HG03064 (cell line): ENCODE data around the gene POLD4.

Experiments used
- ATAC-seq: cut with Tn5 transposase; IDR thresholded peaks from one replicate; pipeline ENCODE4 v1.9.1; 2021; ENCODE audit warnings: low read depth; ENCODE audit not compliant: unreplicated experiment

Gene POLD4

DNA sequence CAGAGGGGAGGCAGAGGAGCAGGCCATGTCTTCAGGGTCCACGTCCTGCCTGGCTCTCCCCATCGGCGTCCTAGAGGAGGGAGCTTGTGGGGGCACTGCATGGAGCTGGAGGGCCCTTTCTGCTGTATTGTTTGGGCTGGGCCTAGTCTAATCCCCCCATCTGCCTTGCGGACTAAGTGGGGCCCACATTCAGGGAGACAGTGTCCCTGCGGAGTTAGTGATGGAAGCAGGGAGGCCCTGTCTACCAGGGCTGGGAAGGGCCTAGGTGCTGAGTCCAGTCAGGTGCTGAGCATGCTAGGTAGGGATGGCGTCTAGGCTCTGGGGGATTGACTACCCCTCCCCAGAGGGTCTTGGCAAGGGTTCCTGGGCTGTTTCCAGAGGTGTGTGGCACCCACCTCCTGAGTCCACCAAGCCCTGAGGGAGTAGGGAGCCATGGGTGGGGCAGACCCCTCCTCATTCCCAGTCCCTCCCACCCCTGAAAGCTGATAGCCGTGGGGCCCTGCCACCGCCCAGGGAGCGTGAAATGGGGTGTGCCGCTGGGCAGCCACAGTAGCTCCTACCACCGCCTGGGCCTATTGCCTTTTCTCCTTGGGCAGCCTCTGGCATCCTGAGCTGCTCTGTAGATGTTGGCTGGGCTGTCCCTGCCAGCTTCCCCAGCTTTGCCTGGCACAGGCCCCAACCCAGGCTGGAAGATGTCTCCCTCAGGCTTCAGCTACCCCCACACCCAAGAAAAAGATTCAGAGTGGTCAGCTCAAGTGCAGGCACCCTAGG, 1.9 kb upstream of the POLD4 start:
- ATAC-seq, result no peak

DNA sequence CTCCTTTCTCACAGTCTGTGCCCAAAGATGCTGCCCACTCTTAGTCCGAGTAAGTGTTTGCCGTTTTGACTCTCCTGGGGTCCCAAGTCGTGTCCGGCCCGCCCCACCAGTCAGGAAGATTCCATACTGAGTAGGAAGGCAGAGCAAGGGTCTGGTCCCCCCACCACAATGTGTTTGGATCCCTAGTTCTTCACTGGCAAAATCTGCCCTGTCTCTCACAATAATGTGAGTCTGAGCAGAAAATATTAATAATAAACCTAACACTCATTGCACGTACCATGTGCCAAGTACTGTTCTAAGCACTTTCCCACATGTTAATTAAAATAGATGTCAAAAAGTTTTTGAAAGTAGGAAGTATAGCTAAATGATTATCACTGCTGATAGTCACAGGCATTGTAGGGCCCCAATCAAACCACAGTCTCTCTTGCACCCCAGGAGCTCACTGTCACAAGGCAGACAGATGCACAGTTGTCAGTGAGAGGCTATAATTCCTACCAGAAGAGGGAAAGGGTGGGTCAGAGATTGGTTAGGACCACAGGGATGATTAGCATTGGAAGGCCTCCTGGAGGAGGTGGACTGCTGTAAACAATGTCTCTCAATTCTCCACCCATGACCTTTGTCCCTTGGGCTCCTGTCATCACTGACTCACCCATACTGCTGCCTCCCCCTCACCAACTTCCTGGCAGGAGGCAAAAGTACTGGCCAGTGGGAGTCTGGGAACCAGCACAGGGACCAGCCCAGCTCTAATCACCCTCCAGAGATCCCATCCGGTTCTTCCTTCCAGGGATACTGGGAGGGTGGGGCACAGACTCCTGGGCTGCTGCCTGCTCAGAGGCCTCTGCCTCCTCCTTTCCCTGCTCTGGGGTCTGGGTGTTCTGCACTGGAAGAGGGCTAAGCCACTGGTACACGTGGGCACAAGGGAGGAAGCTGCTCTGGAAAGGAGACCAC, 1.0 kb upstream of the POLD4 start:
- ATAC-seq, result no peak

DNA sequence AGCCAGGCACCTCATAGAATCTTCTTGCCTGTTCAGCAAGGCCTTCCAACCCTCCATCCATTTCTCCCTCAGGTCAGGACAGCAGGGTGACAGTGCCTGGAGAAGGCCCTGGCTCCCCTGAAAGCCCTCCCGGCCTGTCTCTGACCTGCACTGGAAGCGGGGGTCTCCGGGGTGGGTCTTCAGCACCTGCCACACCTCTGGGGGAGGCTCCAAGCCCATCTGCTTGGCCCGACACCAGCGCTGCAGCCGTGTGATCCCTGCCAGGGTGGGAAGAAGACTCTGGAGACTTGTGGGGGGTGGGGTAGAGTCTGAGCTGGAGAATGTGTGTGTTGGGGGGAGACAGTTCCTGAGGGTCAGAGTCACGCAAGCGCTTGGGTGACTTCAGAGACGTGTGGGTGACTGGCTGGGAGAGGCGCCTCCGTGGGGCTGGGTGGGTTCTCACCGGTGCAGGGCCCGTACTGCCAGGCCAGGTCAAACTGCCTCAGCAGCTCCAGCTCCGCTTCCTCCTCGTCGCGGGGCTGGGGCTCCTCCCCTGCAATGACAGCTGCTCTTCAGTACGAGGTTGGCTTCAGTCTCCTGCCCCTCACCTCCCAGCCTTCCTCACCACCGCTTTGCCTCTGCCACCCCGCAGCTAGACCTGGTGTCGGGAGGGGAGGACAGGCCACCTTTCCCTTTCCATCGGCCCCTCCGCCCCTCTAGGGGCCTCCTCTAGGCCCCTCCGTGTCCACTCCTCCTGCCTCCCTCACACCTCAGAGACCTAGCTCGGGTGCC, 615 bp downstream of the POLD4 start:
- ATAC-seq, result no peak

DNA sequence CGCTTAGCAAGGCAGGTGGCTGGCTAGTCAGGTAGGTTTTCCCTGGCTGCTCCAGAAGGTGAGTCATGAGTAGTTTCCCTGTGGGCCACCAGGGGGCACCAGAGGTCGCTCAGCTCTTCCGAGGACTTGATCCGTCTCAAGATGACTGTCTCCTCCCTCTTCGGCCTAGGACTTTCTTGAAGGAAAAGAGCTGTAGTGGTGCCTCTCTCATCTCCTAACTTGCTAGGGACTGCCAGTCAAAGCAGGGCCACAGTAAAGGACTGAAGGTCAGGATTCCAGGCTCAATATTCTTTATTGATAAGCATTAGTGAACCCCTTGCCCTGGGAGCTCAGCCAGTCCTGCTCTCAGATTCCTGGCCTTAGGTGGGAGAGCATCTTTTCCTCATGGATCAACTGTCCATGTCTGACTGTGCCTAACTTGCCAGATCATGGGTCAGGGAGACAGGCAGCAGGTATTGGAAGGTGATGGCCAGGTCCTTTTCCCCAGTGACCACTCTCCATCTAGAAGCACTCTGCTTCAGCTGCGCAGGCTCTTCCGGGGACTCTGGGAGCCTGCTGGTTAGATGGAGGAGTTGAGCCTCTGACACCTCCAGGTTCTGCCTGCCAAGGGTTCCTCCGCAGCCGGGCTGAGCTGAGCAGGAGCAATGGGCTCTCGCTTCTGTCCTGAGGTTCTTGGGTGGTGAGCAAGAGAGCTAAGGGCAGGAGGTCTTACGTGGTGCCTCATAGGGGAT, 1.9 kb downstream of the POLD4 start:
- no peak for ATAC-seq

DNA sequence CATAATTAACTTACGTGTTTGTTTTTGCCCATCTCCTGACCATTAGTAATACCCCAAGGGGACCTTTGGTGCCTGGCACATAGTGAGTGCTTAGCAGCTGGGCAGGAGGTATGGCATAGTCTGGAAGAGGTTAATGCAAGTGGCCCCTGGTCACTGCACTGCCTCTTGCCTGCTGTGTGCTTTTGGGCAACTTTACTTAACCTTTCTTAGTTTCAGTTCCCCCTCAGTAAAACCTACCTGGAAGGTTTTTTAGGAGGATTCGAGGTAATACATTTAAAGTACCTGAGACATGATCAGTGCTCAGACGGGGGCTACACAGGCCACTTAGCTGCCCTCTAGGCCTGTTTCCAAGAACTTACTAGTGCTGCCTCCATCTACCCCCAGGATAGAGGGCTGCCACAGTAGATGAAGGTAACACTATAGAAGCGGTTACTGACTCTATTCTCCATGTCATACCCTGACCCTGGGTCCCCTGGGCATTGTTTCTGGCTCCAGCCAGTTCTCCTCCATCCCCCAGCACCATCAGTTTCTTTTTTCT, 3.3 kb downstream of the POLD4 start:
- ATAC-seq, result no peak

DNA sequence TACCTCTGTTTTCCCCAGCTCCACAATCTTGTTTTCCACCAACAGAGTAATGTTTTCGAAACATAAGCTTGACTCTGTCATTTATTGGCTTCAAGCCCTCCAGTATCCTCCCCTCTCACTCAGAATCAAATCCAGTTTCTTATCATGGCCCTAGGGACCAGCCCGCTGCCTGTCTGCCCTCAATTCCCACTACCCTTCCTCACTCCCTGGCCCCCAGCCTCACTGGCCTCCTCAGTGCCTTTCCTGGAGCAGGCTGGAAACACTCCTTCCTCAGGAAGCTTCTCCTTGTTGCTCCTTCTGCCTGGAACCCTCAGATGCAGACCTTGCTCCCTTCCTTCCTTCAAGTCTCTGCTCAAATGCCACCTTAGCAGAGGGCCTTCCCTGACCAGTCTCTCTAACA, 3.9 kb downstream of the POLD4 start:
- ATAC-seq, result no peak

DNA sequence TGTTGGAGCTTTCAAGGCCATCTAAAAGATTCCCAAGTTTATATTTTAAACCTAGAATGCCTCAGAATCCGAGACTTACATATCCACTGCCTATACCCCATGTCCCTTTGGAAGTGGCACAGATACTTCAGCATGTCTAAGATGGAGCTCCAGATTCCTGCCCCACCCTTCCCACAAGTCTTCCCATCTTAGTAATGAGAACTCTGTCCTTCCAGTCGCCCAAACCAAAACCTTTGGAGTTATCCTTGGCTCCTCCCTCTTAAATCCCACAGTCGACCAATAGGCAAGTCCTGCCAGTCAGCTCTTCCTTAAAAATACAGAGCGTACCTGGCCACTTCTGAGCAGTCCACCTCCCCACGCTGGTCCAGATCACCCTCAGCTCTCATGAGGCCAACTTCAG, 4.3 kb downstream of the POLD4 start:
- ATAC-seq, result no peak

DNA sequence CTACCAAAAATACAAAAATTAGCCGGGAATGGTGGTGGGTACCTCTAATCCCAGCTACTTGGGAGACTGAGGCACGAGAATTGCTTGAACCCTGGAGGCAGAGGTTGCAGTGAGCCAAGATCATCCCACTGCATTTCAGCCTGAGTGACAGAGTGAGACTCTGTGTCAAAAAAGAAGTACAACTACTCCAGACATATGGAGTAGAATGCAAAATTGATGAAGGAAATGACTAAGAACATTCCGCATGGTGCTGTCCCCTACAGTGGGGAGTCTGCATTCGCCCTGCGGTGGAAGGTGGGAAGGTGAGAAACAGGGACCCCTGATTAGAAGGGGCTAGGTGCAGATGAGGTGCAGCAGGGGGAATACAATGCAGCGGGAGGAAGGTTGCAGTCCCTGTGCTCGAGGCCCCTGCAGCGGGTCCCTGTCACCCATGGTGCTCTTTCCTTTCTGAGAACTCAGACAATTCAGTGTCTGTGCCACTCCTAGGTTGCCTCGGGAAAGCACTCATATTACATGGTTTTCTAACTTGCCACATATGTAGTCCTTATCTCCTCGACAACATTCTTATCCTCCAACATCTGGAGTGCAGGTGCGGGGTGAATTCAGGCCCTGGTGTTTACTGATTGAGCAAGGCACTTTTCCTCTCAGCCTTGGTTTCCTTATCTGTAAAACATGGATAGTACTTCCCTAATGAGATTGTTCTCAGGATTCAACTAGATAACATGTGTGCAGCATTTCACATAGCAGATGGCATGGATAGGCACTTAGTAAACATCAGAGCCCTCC, 5.2 kb downstream of the POLD4 start:
- ATAC-seq, result no peak

DNA sequence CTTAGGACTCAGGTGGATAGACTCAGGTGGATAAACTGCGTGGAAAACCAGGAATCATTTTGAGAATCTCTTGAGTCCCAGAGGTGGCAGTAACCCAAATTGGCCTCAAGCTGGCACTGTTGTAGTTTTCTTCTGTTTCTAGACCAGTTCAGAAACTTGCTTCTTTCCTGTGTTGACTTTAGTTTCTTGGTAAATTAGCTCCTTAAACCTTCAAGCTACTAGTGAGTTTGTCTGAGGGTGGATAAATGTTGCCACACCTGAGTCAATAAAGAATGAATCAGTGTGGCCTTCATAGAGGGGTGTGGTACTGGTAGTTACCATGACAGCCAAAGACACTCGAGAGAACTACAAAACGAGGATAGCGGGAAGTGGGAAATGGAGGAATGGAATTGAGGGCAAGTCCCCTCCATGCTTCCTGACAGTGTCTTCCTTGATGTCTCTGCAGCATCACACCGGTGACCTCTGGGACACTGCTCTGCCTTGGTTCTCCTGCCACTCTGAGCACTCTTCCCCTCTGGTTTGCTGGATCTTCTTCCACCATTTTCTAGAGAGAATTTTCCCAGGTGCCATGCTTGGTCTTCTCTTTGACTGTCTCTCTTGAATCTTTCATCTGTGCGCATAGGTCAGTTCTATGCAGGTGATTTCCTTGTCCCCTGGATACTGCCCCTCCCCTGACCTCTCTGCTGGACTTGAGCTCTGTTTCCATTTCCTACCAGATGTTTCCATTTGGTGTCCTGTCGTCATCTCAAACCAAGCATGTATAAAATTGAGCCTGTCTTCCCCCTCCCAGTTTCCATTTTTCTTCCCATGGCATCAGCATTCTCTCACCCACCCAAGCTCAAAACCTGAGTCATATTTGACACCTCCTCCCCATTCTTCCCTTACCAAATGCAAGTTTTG, 7.2 kb downstream of the POLD4 start:
- no peak for ATAC-seq

DNA sequence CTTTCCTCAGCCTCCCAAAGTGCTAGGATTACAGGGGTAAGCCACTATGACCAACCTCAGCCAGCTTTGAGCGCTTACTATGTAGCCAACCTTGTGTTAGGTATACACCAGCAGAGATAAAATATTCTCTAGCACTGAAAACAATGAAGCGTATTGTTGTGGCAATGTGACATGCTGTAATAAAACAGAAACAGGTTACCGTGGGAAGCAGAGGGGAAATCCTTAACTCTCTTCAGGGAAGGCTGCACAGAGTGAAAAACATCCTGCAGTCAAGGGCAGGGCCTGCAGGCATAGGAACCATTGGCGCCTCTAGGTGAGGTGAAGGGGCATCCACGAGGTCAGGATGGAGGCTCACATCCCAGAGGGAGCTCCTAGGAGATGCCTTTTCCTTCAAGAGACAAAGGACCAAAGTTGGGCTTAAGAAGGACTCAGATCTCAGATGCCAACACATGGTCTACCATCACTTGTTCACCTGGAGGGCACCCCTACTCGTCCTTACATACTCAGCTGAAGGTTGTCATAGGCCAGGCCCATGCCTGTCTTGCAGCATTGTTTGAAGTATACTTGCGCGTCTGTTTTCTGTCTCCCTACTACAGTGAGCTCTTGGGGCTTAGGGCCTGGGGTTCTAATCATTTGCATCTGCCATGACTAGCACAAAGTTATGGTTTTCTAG, 8.0 kb downstream of the POLD4 start:
- no peak for ATAC-seq

DNA sequence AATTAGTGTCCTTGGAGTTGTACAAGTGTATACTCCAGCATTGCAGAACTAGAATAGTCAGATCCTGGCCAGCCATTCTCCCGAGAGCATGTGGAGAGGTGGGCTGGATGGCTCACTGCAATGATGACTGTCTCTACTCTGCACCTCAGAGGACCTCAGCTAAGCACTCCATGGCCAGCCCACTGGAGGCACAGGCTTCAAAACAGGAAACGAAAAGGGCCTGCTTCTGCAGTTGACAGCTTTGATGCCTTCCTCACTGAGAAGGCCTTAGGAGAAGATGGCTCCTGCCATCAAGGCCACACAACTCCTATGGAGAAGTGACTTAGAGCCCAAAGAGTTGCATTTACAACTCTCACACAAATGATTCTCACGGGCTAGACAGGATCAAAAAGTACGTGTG, 9.1 kb downstream of the POLD4 start:
- no peak for ATAC-seq

DNA sequence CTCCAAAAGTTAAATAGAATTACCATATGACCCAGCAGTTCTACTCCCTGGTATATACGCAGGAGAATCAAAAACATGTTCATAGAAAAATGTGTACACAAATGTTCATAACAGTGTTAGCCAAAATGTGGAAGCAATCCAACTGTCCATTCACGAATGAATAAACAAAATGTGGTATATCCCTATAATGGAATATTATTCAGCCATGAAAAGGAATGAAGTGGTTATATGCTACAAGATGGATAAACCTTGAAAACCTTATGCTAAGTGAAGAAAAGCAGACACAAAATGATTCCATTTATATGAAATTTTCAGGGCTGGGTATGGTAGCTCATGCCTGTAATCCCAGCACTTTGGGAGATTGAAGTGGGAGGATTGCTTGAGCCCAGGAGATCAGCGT, 16.1 kb downstream of the POLD4 start:
- ATAC-seq, result no peak

DNA sequence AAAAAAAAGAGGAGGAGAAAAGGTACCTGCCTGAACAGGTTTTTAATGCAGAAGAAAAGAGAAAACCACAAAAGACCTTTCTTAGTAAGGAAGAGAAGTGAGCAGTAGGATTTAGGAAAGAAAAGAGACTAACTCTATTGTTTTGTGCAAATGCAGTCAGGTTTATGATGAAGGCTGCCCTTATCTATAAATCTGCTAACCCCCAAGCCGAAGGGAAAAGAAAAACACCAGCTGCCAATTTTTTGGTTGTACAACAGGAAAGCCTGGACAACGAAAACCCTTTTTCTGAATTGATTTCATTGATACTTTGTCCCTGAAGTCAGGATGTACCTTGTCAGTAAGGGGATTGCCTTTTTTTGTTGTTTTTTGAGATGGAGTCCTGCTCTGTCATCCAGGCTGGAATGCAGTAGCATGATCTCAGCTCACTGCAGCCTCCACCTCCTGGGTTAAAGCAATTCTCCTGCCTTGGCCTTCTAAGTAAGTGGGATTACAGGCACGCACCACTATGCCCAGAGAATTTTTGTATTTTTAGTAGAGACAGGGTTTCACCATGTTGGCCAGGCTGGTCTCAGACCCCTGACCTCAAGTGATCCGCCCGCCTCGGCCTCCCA, 21.2 kb downstream of the POLD4 start:
- no peak for ATAC-seq

DNA sequence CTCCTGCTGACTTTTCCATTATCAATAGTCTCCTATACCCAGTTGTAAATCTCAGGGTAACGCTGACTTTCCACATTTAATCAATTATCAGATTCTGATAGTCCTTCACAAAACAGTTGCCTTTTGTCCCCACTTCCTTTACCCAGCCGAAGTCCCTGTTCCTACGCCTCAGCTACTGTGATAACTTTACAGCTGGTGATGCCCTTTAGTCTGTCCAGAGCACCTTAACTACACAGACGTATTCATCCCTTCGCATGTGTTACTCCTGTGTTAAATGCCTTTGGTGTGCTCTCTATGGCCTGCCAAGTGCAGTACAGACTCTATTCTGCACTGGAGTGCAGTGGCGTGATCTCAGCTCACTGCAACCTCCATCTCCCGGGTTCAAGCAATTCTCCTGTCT, 29.8 kb downstream of the POLD4 start:
- ATAC-seq, result no peak

DNA sequence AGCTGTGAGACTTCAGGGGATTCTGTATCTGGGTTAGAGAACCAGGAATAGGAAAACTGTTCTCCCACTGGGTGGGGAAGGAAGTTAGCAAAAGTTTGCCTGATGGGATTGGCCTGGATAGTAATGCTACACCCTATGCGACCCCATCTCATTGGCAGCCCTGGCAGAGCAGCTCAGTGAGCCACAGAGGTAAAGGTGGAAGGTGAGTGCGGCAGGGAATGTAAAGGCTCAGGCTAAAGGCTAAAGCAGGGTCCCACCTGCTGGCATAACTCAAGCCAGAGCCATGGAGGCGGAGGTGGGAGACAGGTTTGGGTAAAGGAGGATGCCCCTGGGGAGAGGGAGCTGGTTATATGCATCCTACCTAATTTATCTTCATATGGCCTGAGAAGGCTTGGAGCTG, 31.3 kb downstream of the POLD4 start:
- no peak for ATAC-seq

DNA sequence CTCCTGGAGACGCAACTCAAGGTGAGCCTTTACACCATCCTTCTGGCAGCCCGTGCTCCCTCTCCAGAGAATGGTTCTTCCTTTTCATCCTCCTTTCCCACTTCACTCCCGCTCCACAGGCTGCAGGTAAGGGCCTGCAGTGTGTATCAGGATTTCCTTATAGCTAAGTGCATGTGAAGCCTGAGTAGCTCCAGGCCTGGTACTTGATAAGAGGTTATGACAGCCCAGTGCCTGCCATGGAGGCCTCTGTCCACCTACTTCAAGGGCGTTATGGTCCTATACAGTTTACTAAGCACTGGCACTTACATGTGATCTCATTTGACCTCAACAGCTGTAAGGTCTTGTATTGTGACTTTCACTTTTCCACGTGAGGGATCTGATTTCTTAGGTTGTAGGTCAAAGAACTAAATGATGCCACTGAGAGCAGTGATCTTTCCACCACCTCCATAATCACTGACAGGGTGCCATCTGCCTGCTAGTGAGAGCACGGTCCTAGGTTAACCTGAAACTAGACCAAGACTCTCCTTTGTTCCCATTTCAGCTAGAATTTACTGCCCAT, 32.0 kb downstream of the POLD4 start:
- ATAC-seq, result no peak

DNA sequence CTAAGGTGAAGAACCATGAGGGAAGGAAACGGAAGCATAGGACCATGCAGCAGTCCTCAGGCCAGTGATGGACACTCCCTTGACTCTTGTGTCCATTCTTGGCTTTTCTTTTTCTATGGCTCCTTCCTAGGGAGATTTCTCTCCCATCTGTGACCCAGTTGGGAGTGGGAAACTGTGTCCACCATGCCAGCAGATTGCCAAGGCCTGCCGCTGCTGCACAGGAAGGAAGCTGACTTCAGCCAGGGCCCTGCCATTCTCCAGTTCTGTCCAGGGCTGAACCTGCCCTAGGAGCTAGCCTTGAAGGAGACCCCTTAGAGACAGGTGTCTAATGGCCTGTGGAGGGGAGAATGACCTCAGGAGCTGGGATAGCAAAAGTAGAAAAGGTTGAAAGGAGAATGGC, 32.7 kb downstream of the POLD4 start:
- ATAC-seq, result no peak
